GM23338 (cell line): ENCODE results near the gene ZNF878. TPM values are rescaled to one million over a fixed set of nuclear protein-coding genes. Genes with fewer than 3 reads are reported as not detected.

Experiments used
- ATAC-seq: fragments of 200-7000 bp; cut with Tn5 transposase; 3 replicates; pipeline ENCODE4 v1.9.1; 2020
- DNase-seq: peaks from one replicate; pipeline ENCODE4 v3.0.0-alpha.2; 2015; ENCODE audit warnings: low spot score
- H2AFZ ChIP-seq: fragments of 200-600 bp; sonication (generic); 2 replicates; pipeline ENCODE4 v1.8.0; 2016; ENCODE audit warnings: antibody characterized with exemption, mild to moderate bottlenecking, moderate library complexity
- H3F3A ChIP-seq: fragments of 200-600 bp; sonication (generic); replicated peaks from 2 replicates; pipeline ENCODE4 v1.8.0; 2017; ENCODE audit warnings: antibody characterized with exemption, mixed run types, low read depth
- H3K27ac ChIP-seq: fragments of 200-600 bp; sonication (generic); 2 replicates; pipeline ENCODE4 v1.6.1; 2016; ENCODE audit warnings: low read depth
- H3K27me3 ChIP-seq: fragments of 200-600 bp; sonication (generic); 2 replicates; pipeline ENCODE4 v1.8.0; 2016; ENCODE audit warnings: mild to moderate bottlenecking, mixed run types, moderate library complexity; ENCODE audit not compliant: insufficient read depth
- H3K36me3 ChIP-seq: fragments of 200-600 bp; sonication (generic); 2 replicates; pipeline ENCODE4 v1.8.0; 2016; ENCODE audit warnings: mild to moderate bottlenecking; ENCODE audit not compliant: insufficient read depth
- H3K4me1 ChIP-seq: fragments of 200-600 bp; sonication (generic); 2 replicates; pipeline ENCODE4 v1.8.0; 2016; ENCODE audit warnings: mild to moderate bottlenecking, moderate library complexity; ENCODE audit not compliant: insufficient read depth
- H3K4me2 ChIP-seq: fragments of 200-600 bp; sonication (generic); 2 replicates; pipeline ENCODE4 v1.7.1; 2017; ENCODE audit warnings: mixed run types
- H3K4me3 ChIP-seq: fragments of 200-600 bp; sonication (generic); 2 replicates; pipeline ENCODE4 v1.6.1; 2016; ENCODE audit warnings: mixed run types
- H3K79me2 ChIP-seq: fragments of 200-600 bp; sonication (generic); replicated peaks from 2 replicates; pipeline ENCODE4 v1.8.0; 2017; ENCODE audit warnings: mild to moderate bottlenecking; ENCODE audit not compliant: insufficient read depth
- H3K9me2 ChIP-seq: fragments of 200-600 bp; sonication (generic); 2 replicates; pipeline ENCODE4 v1.8.0; 2017; ENCODE audit not compliant: insufficient read depth
- H4K20me1 ChIP-seq: fragments of 200-600 bp; sonication (generic); replicated peaks from 2 replicates; pipeline ENCODE4 v1.8.0; 2017; ENCODE audit warnings: mild to moderate bottlenecking; ENCODE audit not compliant: insufficient read depth
- H3K27ac Mint-ChIP-seq: 2 replicates; pipeline ENCODE4 v1.8.0; 2020; ENCODE audit warnings: inconsistent platforms, mild to moderate bottlenecking, moderate library complexity, mixed read lengths
- H3K27me3 Mint-ChIP-seq: 3 replicates; pipeline ENCODE4 v1.8.0; 2022; ENCODE audit warnings: low read depth, mild to moderate bottlenecking, moderate library complexity, mixed read lengths, inconsistent platforms; ENCODE audit not compliant: insufficient read depth, poor library complexity
- H3K36me3 Mint-ChIP-seq: 3 replicates; pipeline ENCODE4 v1.8.0; 2021; ENCODE audit warnings: low read depth, mild to moderate bottlenecking, inconsistent platforms, moderate library complexity, mixed read lengths
- H3K4me1 Mint-ChIP-seq: 3 replicates; pipeline ENCODE4 v1.8.0; 2020; ENCODE audit warnings: mild to moderate bottlenecking, inconsistent platforms, mixed read lengths
- H3K4me3 Mint-ChIP-seq: 3 replicates; pipeline ENCODE4 v1.8.0; 2021; ENCODE audit warnings: moderate library complexity, mild to moderate bottlenecking, inconsistent platforms, mixed read lengths
- H3K9me3 Mint-ChIP-seq: 3 replicates; pipeline ENCODE4 v1.8.0; 2020; ENCODE audit warnings: moderate library complexity, mild to moderate bottlenecking, inconsistent platforms, mixed read lengths
- CREB1 ChIP-seq: fragments of 250-450 bp; sonication (Bioruptor Pico); IDR thresholded peaks from 2 replicates; pipeline ENCODE4 v1.5.0; 2020; ENCODE audit warnings: low read depth, mild to moderate bottlenecking, moderate library complexity
- EZH2 ChIP-seq: fragments of 200-600 bp; sonication (generic); IDR thresholded peaks from one replicate; pipeline ENCODE4 v1.8.0; 2017; ENCODE audit warnings: antibody characterized with exemption, mild to moderate bottlenecking, low read depth; ENCODE audit not compliant: unreplicated experiment
- EZH2phosphoT487 ChIP-seq: fragments of 200-600 bp; sonication (generic); IDR thresholded peaks from one replicate; pipeline ENCODE4 v1.8.1; 2018; ENCODE audit warnings: antibody characterized with exemption; ENCODE audit not compliant: unreplicated experiment
- JUNB ChIP-seq: IDR thresholded peaks from one replicate; pipeline ENCODE4 v1.6.1; 2016; ENCODE audit warnings: antibody characterized with exemption; ENCODE audit not compliant: unreplicated experiment
- NANOG ChIP-seq: IDR thresholded peaks from 2 replicates; pipeline ENCODE4 v1.6.1; 2016; ENCODE audit warnings: antibody characterized with exemption, borderline replicate concordance
- POLR2AphosphoS5 ChIP-seq: IDR thresholded peaks from 2 replicates; pipeline ENCODE4 v1.6.1; 2016; ENCODE audit warnings: antibody characterized with exemption, low read depth
- STAT1 ChIP-seq: IDR thresholded peaks from one replicate; pipeline ENCODE4 v1.6.1; 2016; ENCODE audit warnings: antibody characterized with exemption; ENCODE audit not compliant: unreplicated experiment
- ZNF114 ChIP-seq: fragments of 250-450 bp; sonication (Bioruptor Pico); IDR thresholded peaks from 2 replicates; pipeline ENCODE4 v1.5.0; 2020; ENCODE audit warnings: mild to moderate bottlenecking, moderate library complexity
- ZNF331 ChIP-seq: fragments of 250-450 bp; sonication (Bioruptor Pico); IDR thresholded peaks from 2 replicates; pipeline ENCODE4 v1.5.0; 2020; ENCODE audit warnings: low read depth, mild to moderate bottlenecking, moderate library complexity
- polyA plus RNA-seq: library from polyadenylated mRNA; unstranded; fragments of >200 nt; fragmentation: Nextera tagmentation; extraction: Ambion mirVana; gene quantifications from 2 replicates; pipeline ENCODE4 v1.2.1, GENCODE V29; 2016
- total RNA-seq: library from RNA; depleted of rRNA; stranded (reverse); fragments of >200 nt; shearing (Covaris generic); gene quantifications from 2 replicates; pipeline ENCODE4 v1.2.3, GENCODE V29; 2014
- TF ChIP-seq, protein P1 (sequence below): fragments of 250-450 bp; sonication (Bioruptor Pico); IDR thresholded peaks from 2 replicates; pipeline ENCODE4 v1.5.0; 2020; ENCODE audit warnings: mild to moderate bottlenecking, moderate library complexity
- TF ChIP-seq, protein P2 (sequence below): IDR thresholded peaks from one replicate; pipeline ENCODE4 v1.6.1; 2018; ENCODE audit warnings: antibody characterized with exemption; ENCODE audit not compliant: unreplicated experiment
- TF ChIP-seq, protein P3 (sequence below): IDR thresholded peaks from 2 replicates; pipeline ENCODE4 v1.6.1; 2016; ENCODE audit warnings: antibody characterized with exemption
- TF ChIP-seq, protein P4 (sequence below), 2 experiments: fragments of 200-600 bp in 1 of 2; sonication (generic) in 1 of 2; conservative IDR thresholded peaks; 2 replicates each; pipeline versions ENCODE4 v1.5.1 to v1.6.1; 2016 to 2017; ENCODE audit warnings: antibody characterized with exemption in 2 of 2, low read depth in 2 of 2, mild to moderate bottlenecking in 2 of 2, moderate library complexity in 1 of 2

Gene ZNF878
- total and polyA plus RNA-seq, 2 experiments from 2014 or later, result 8.7 to 16.4 TPM

DNA sequence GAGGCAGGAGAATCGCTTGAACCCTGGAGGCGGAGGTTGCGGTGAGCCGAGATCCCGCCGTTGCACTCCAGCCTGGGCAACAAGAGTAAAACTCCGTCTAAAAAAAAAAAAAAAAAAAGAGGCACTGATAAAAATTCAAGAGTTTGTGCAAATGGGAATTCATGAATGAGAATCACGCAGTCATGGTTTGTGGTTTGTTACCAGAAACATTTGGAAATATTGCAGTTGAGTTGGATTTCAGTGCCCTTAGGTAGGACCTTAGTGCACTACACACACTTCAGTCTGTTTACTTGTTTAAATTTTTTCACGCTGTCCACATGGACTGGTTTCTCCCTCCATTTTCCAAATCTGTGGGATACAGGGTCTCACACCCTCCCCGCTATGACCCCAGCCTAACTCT, 40.2 kb upstream of the ZNF878 start:
- Histone ChIP-seq H3K4me2 (peak overlapping the region; percentile 87), H3F3A (no peaks in the 10 kb centered on the region; the same call in 1 of the 2 replicates), H3K79me2 (peaks cover 54% of the 10 kb centered on the region), H3K9me2 (no peaks in the 10 kb centered on the region), H3K27me3 (no peaks in the 10 kb centered on the region), H3K27ac (peak overlapping the region; percentile 99), H3K4me1 (0 out of 2 replicates have a peak, but pooled peaks cover 3% of the 10 kb centered on the region), H3K36me3 (peaks cover 35% of the 10 kb centered on the region), H3K4me3 (peak overlapping the region; percentile 88), H2AFZ (peak overlapping the region; percentile 83), H4K20me1 (no peaks in the 10 kb centered on the region; the same call in none of the 2 replicates)
- TF ChIP-seq JUNB (no peak), EZH2phosphoT487 (no peak), STAT1 (no peak), POLR2AphosphoS5 (no peak), ZNF114 (CRISPR knock-in tag) (no peak), CREB1 (no peak), EZH2 (no peak), ZNF331 (no peak), NANOG (no peak)
- TF ChIP-seq, protein P1, sequence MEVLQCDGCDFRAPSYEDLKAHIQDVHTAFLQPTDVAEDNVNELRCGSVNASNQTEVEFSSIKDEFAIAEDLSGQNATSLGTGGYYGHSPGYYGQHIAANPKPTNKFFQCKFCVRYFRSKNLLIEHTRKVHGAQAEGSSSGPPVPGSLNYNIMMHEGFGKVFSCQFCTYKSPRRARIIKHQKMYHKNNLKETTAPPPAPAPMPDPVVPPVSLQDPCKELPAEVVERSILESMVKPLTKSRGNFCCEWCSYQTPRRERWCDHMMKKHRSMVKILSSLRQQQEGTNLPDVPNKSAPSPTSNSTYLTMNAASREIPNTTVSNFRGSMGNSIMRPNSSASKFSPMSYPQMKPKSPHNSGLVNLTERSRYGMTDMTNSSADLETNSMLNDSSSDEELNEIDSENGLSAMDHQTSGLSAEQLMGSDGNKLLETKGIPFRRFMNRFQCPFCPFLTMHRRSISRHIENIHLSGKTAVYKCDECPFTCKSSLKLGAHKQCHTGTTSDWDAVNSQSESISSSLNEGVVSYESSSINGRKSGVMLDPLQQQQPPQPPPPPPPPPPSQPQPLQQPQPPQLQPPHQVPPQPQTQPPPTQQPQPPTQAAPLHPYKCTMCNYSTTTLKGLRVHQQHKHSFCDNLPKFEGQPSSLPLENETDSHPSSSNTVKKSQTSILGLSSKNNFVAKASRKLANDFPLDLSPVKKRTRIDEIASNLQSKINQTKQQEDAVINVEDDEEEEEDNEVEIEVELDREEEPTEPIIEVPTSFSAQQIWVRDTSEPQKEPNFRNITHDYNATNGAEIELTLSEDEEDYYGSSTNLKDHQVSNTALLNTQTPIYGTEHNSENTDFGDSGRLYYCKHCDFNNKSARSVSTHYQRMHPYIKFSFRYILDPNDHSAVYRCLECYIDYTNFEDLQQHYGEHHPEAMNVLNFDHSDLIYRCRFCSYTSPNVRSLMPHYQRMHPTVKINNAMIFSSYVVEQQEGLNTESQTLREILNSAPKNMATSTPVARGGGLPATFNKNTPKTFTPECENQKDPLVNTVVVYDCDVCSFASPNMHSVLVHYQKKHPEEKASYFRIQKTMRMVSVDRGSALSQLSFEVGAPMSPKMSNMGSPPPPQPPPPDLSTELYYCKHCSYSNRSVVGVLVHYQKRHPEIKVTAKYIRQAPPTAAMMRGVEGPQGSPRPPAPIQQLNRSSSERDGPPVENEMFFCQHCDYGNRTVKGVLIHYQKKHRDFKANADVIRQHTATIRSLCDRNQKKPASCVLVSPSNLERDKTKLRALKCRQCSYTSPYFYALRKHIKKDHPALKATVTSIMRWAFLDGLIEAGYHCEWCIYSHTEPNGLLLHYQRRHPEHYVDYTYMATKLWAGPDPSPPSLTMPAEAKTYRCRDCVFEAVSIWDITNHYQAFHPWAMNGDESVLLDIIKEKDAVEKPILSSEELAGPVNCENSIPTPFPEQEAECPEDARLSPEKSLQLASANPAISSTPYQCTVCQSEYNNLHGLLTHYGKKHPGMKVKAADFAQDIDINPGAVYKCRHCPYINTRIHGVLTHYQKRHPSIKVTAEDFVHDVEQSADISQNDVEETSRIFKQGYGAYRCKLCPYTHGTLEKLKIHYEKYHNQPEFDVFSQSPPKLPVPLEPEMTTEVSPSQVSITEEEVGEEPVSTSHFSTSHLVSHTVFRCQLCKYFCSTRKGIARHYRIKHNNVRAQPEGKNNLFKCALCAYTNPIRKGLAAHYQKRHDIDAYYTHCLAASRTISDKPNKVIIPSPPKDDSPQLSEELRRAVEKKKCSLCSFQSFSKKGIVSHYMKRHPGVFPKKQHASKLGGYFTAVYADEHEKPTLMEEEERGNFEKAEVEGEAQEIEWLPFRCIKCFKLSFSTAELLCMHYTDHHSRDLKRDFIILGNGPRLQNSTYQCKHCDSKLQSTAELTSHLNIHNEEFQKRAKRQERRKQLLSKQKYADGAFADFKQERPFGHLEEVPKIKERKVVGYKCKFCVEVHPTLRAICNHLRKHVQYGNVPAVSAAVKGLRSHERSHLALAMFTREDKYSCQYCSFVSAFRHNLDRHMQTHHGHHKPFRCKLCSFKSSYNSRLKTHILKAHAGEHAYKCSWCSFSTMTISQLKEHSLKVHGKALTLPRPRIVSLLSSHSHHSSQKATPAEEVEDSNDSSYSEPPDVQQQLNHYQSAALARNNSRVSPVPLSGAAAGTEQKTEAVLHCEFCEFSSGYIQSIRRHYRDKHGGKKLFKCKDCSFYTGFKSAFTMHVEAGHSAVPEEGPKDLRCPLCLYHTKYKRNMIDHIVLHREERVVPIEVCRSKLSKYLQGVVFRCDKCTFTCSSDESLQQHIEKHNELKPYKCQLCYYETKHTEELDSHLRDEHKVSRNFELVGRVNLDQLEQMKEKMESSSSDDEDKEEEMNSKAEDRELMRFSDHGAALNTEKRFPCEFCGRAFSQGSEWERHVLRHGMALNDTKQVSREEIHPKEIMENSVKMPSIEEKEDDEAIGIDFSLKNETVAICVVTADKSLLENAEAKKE (CRISPR knock-in tag), result no peak
- TF ChIP-seq, protein P2, sequence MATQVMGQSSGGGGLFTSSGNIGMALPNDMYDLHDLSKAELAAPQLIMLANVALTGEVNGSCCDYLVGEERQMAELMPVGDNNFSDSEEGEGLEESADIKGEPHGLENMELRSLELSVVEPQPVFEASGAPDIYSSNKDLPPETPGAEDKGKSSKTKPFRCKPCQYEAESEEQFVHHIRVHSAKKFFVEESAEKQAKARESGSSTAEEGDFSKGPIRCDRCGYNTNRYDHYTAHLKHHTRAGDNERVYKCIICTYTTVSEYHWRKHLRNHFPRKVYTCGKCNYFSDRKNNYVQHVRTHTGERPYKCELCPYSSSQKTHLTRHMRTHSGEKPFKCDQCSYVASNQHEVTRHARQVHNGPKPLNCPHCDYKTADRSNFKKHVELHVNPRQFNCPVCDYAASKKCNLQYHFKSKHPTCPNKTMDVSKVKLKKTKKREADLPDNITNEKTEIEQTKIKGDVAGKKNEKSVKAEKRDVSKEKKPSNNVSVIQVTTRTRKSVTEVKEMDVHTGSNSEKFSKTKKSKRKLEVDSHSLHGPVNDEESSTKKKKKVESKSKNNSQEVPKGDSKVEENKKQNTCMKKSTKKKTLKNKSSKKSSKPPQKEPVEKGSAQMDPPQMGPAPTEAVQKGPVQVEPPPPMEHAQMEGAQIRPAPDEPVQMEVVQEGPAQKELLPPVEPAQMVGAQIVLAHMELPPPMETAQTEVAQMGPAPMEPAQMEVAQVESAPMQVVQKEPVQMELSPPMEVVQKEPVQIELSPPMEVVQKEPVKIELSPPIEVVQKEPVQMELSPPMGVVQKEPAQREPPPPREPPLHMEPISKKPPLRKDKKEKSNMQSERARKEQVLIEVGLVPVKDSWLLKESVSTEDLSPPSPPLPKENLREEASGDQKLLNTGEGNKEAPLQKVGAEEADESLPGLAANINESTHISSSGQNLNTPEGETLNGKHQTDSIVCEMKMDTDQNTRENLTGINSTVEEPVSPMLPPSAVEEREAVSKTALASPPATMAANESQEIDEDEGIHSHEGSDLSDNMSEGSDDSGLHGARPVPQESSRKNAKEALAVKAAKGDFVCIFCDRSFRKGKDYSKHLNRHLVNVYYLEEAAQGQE, result no peak
- TF ChIP-seq, protein P3, sequence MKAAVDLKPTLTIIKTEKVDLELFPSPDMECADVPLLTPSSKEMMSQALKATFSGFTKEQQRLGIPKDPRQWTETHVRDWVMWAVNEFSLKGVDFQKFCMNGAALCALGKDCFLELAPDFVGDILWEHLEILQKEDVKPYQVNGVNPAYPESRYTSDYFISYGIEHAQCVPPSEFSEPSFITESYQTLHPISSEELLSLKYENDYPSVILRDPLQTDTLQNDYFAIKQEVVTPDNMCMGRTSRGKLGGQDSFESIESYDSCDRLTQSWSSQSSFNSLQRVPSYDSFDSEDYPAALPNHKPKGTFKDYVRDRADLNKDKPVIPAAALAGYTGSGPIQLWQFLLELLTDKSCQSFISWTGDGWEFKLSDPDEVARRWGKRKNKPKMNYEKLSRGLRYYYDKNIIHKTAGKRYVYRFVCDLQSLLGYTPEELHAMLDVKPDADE, result no peak
- TF ChIP-seq, protein P4, sequence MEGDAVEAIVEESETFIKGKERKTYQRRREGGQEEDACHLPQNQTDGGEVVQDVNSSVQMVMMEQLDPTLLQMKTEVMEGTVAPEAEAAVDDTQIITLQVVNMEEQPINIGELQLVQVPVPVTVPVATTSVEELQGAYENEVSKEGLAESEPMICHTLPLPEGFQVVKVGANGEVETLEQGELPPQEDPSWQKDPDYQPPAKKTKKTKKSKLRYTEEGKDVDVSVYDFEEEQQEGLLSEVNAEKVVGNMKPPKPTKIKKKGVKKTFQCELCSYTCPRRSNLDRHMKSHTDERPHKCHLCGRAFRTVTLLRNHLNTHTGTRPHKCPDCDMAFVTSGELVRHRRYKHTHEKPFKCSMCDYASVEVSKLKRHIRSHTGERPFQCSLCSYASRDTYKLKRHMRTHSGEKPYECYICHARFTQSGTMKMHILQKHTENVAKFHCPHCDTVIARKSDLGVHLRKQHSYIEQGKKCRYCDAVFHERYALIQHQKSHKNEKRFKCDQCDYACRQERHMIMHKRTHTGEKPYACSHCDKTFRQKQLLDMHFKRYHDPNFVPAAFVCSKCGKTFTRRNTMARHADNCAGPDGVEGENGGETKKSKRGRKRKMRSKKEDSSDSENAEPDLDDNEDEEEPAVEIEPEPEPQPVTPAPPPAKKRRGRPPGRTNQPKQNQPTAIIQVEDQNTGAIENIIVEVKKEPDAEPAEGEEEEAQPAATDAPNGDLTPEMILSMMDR (conservative IDR thresholded peaks at IDR 0.05; ENCODE audit: low read depth in 2 of 2), result no peak
- Mint-ChIP-seq H3K27me3 (peaks cover 13% of the 10 kb centered on the region), H3K36me3 (peaks cover 47% of the 10 kb centered on the region), H3K9me3 (peaks cover 90% of the 10 kb centered on the region), H3K4me1 (no peaks in the 10 kb centered on the region; the same call in 2 of the 3 replicates), H3K4me3 (no peak overlapping the region), H3K27ac (no peak overlapping the region)
- ATAC-seq, result no peak
- DNase-seq, result no peak
